Measurements from ENCODE around the gene SSH2. TPM values are rescaled to one million over a fixed set of nuclear protein-coding genes. Genes with fewer than 3 reads are reported as not detected.

Gene SSH2
- total RNA-seq, 1 experiment from 2014 or later: 14.6 TPM

- Histone ChIP-seq H3K9me3 (ENCODE audit: control insufficient read depth, low read depth, low read length) (no peaks in the 10 kb centered on the region), H3K4ac (ENCODE audit: low read depth, low read length) (no peak overlapping the region), H2BK120ac (ENCODE audit: low read depth, low read length, poor library complexity, severe bottlenecking) (no peak overlapping the region), H3K79me1 (ENCODE audit: insufficient read depth, low read depth, low read length, poor library complexity, severe bottlenecking) (no peaks in the 10 kb centered on the region), H4K5ac (ENCODE audit: insufficient read length, low read depth, low read length) (no peak overlapping the region), H4K8ac (replicated peaks; ENCODE audit: insufficient read length, low read depth, low read length) (no peak overlapping the region), H3K14ac (ENCODE audit: insufficient read depth, low read length) (no peak overlapping the region), H4K20me1 (ENCODE audit: control insufficient read depth, insufficient read depth, insufficient read length) (no peaks in the 10 kb centered on the region), H3K23ac (ENCODE audit: insufficient read length, low read depth, low read length) (no peak overlapping the region), H2BK12ac (ENCODE audit: insufficient read length, low read depth, low read length) (no peak overlapping the region), H3K79me2 (ENCODE audit: insufficient read depth, low read length) (no peaks in the 10 kb centered on the region), H2BK20ac (ENCODE audit: low read depth, low read length, poor library complexity, severe bottlenecking) (no peak overlapping the region), H2AK5ac (ENCODE audit: insufficient read length, low read length) (no peak overlapping the region), H4K91ac (ENCODE audit: insufficient read length, low read depth, low read length) (no peak overlapping the region), H3K9ac (ENCODE audit: extremely low read depth, insufficient read length, low read length) (no peak overlapping the region), H3K56ac (ENCODE audit: insufficient read length, low read depth, low read length) (no peak overlapping the region), H3K27me3 (ENCODE audit: insufficient read depth, low read length) (no peaks in the 10 kb centered on the region), H3T11ph (ENCODE audit: low read length) (no peak overlapping the region), H3K4me1 (ENCODE audit: insufficient read depth, low read length) (peaks cover 3% of the 10 kb centered on the region; the same call in 1 of the 2 replicates), H3K27ac (ENCODE audit: insufficient read length, low read depth, low read length) (no peak overlapping the region), H2BK15ac (ENCODE audit: low read depth, low read length) (no peak overlapping the region), H3K4me2 (ENCODE audit: insufficient read depth, insufficient read length, low read length) (no peak overlapping the region), H3K18ac (ENCODE audit: insufficient read length, low read depth, low read length) (no peak overlapping the region), H2BK5ac (ENCODE audit: insufficient read length, low read length) (no peak overlapping the region), H2AFZ (ENCODE audit: low read length) (no peak overlapping the region), H3K23me2 (ENCODE audit: insufficient read length, low read depth, low read length, poor library complexity, severe bottlenecking) (no peaks in the 10 kb centered on the region)
- Mint-ChIP-seq H3K4me3 (no peak overlapping the region), H3K9me3 (no peaks in the 10 kb centered on the region), H3K4me1 (peaks cover 10% of the 10 kb centered on the region in 2 experiments), H3K36me3 (ENCODE audit: insufficient read depth in 1 of 3, low read depth in 3 of 3) (no peaks in the 10 kb centered on the region), H3K27me3 (ENCODE audit: low read depth) (no peaks in the 10 kb centered on the region), H3K27ac (no peak overlapping the region)
- no peak for DNase-seq
- WGBS (ENCODE audit: extremely low coverage, insufficient read length, low lambda C conversion rate): no CpG with 5 or more reads among the region's 1 CpG
- TF ChIP-seq CTCF (conservative IDR thresholded peaks at IDR 0.05): no peak
Observed at GRCh38 chr17:29839656-29840055, 90.4 kb downstream of the SSH2 start.

Data from H9 (cell line).